GM21717 (cell line): ENCODE results near the gene SLC38A4.
"Not testable (repeated sequence)": the region's sequence is repeated elsewhere in the genome, so short reads cannot be mapped to it uniquely, and the experiment has no call there.

Experiments
- ATAC-seq: cut with Tn5 transposase; IDR thresholded peaks from one replicate; pipeline ENCODE4 v1.9.1; 2021; ENCODE audit warnings: mild to moderate bottlenecking, moderate library complexity; ENCODE audit not compliant: unreplicated experiment

The SLC38A4 gene

GRCh38 chr12:46825591-46826414 is at the start of gene SLC38A4:
TSS of gene SLC38A4 (minus strand) at chr12:46825997. CDS start at chr12:46793071, 32,926 bp downstream.
- ATAC-seq, result no peak

GRCh38 chr12:46875095-46875494 is 49.3 kb upstream of the SLC38A4 start:
- no peak for ATAC-seq

GRCh38 chr12:46874642-46875041 is 48.8 kb upstream of the SLC38A4 start:
- ATAC-seq, result no peak

- no peak for ATAC-seq
Observed at GRCh38 chr12:46872135-46872534, 46.3 kb upstream of the SLC38A4 start.

- ATAC-seq, result no peak
Observed at GRCh38 chr12:46865311-46865710, 39.5 kb upstream of the SLC38A4 start.

- ATAC-seq, result no peak
Observed at GRCh38 chr12:46858368-46858767, 32.6 kb upstream of the SLC38A4 start.

GRCh38 chr12:46857486-46857885 is 31.7 kb upstream of the SLC38A4 start:
- no peak for ATAC-seq

- ATAC-seq, result no peak
Observed at GRCh38 chr12:46855760-46856159, 30.0 kb upstream of the SLC38A4 start.

- not testable (repeated sequence) for ATAC-seq
Observed at GRCh38 chr12:46854188-46854587, 28.4 kb upstream of the SLC38A4 start.

GRCh38 chr12:46848792-46849191 is 23.0 kb upstream of the SLC38A4 start:
- not testable (repeated sequence) for ATAC-seq

GRCh38 chr12:46847001-46847400 is 21.2 kb upstream of the SLC38A4 start:
- no peak for ATAC-seq

- no peak for ATAC-seq
Observed at GRCh38 chr12:46843811-46844210, 18.0 kb upstream of the SLC38A4 start.

- ATAC-seq, result no peak
Observed at GRCh38 chr12:46841891-46842290, 16.1 kb upstream of the SLC38A4 start.

- no peak for ATAC-seq
Observed at GRCh38 chr12:46839964-46840363, 14.2 kb upstream of the SLC38A4 start.

- ATAC-seq, result no peak
Observed at GRCh38 chr12:46839232-46839631, 13.4 kb upstream of the SLC38A4 start.

GRCh38 chr12:46835785-46836184 is 10.0 kb upstream of the SLC38A4 start:
- no peak for ATAC-seq

GRCh38 chr12:46832130-46832704 is 6.4 kb upstream of the SLC38A4 start:
- no peak for ATAC-seq

- no peak for ATAC-seq
Observed at GRCh38 chr12:46831335-46832129, 5.7 kb upstream of the SLC38A4 start.

- no peak for ATAC-seq
Observed at GRCh38 chr12:46830731-46831334, 5.0 kb upstream of the SLC38A4 start.

GRCh38 chr12:46824709-46825108 is 1.1 kb downstream of the SLC38A4 start:
- ATAC-seq, result no peak

GRCh38 chr12:46818642-46819041 is 7.2 kb downstream of the SLC38A4 start:
- no peak for ATAC-seq
